Measurements from ENCODE around the gene KNOP1.

Gene KNOP1

GRCh38 chr16:19705843-19706242 is 12.2 kb downstream of the KNOP1 start:
- DNase-seq, result peak; percentile 21

GRCh38 chr16:19705146-19705501 is 12.9 kb downstream of the KNOP1 start:
- DNase-seq, result no peak

- DNase-seq, result peak; percentile 32
Observed at GRCh38 chr16:19704321-19705145, 13.5 kb downstream of the KNOP1 start.

GRCh38 chr16:19703172-19703889 is 14.7 kb downstream of the KNOP1 start:
- DNase-seq, result peak; percentile 71

- DNase-seq, result no peak
Observed at GRCh38 chr16:19701091-19701490, 16.9 kb downstream of the KNOP1 start.

- DNase-seq, result no peak
Observed at GRCh38 chr16:19700319-19700781, 17.7 kb downstream of the KNOP1 start.

- no peak for DNase-seq
Observed at GRCh38 chr16:19699472-19699871, 18.6 kb downstream of the KNOP1 start.

GRCh38 chr16:19698480-19699465 is 19.3 kb downstream of the KNOP1 start:
- DNase-seq, result no peak

- DNase-seq, result no peak
Observed at GRCh38 chr16:19697756-19698318, 20.2 kb downstream of the KNOP1 start.

GRCh38 chr16:19696961-19697360 is 21.1 kb downstream of the KNOP1 start:
- DNase-seq, result no peak

GRCh38 chr16:19696328-19696727 is 21.7 kb downstream of the KNOP1 start:
- peak; percentile 16 for DNase-seq

- DNase-seq, result no peak
Observed at GRCh38 chr16:19694989-19695388, 23.0 kb downstream of the KNOP1 start.

- peak; percentile 34 for DNase-seq
Observed at GRCh38 chr16:19691161-19691711, 26.8 kb downstream of the KNOP1 start.

- no peak for DNase-seq
Observed at GRCh38 chr16:19690196-19690595, 27.8 kb downstream of the KNOP1 start.

- no peak for DNase-seq
Observed at GRCh38 chr16:19689342-19689741, 28.7 kb downstream of the KNOP1 start.

GRCh38 chr16:19688396-19689024 is 29.5 kb downstream of the KNOP1 start:
- DNase-seq, result no peak

GRCh38 chr16:19687279-19687678 is 30.7 kb downstream of the KNOP1 start:
- DNase-seq, result no peak

- DNase-seq, result no peak
Observed at GRCh38 chr16:19685176-19685575, 32.9 kb downstream of the KNOP1 start.

GRCh38 chr16:19683453-19684236 is 34.4 kb downstream of the KNOP1 start:
- DNase-seq, result no peak

GRCh38 chr16:19681637-19682036 is 36.4 kb downstream of the KNOP1 start:
- no peak for DNase-seq

- no peak for DNase-seq
Observed at GRCh38 chr16:19680881-19681340, 37.1 kb downstream of the KNOP1 start.

Measured in inflammatory macrophage treated with lipopolysaccharide for 4 hours (primary cell).